T-helper 22 cell (primary cell): Measurements from ENCODE around the gene CDK15.

Experiments used
- DNase-seq: peaks from one replicate; pipeline ENCODE4 v3.0.0-alpha.2; 2020; ENCODE audit warnings: low read depth

The CDK15 gene

DNA sequence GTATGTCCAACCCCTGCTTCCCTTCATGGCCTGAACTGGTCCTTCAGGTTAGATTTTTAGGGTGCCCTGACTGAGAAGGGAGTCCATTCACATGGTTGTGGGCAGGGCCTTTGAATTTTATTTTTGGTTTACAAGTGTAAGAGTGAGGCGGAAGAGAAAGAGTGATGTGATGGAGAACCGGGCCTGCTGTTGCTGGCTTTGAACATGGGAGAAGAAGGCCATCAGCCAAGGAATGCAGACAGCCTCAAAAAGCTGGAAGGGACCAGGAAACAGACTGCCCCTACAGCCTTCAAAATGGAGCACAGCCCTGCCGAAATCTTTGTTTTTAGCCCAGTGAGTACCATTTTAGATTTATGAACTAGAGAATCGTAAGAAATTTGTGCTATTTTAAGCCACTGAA lies 105.0 kb downstream of the CDK15 start:
- no peak for DNase-seq

DNA sequence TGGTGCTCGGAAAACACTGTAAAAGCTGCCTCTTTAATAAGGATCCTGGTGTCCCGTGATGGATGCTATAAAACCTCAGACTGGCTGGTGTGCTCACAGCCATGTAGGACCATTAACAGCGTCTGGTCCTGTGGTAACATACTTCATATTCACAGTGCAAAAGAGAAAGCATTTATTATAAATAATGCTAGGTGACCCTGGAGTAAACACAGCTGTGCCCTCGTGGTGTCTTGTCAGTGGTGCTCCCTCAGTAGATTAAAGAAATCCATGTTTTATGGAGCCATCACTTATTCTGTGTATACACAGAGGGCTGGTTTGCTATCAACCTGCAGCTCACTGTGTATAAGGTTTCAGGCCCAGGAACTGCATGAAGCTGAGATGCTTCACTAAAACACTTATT lies 106.9 kb downstream of the CDK15 start:
- no peak for DNase-seq

DNA sequence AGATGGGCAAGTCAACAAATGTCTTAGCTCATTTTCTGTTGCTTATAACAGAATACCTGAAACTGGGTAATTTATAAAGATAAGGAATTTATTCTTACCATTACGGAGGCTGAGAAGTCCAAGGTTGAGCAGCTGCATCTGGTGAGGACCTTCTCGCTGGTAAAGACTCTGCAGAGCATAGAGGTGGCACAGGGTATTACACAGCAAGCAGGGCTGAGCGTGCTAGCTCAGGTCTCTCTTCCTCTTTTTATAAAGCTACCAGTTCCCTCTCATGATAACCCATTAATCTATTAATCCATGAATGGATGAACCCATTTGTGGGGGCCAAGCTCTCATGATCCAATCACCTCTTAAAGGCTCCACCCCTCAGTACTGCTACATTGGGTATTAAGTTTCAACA lies 109.1 kb downstream of the CDK15 start:
- no peak for DNase-seq

DNA sequence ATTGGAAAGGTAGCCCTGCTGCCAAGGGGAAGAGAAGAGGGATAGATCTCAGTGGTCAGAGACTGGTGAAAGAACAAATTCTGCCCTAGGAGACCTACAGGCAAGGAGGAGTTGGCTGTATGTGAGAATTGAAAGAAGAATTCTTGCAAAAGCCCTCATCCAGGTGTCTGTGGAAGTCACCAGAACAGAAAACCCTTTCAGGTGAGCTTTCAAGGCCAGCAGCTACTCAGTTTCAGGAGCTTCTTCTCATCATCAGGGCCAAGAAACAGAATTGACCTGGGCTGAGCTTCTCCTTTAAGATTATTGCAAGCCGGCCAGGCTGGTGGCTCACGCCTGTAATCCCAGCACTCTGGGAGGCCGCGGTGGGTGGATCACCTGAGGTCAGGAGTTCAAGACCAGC lies 110.2 kb downstream of the CDK15 start:
- no peak for DNase-seq

DNA sequence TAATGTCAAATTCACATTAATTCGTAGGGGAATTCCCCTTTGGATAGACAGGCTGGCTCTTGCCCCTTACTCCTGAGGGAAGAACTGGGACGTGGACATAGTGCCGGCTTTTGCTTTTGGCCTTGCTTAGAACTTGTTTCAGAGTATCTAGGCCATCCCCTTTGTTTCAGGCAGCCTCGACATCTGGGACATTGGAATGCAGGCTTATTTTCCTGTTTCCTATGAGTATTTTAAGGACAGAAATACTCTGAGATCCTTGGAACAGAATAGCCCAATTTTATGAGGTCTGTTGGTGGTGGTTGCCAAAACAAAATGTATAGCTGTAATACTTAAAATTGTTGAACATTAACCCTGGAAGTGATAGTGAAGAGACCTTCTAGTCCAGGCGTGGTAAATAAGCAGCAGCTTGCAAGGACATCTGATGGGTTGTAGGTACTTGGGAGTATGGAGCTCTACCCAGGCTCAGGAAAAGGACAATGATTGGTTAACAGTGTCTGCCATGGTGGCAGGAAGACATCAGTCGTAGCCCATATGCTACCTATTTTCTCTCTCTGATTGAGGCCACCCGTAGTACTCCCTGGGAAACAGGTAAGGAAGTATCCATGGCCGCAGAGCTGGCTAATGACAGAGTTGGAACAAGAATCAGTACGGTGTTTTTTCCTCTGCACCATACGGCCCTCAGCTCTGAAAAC lies 112.4 kb downstream of the CDK15 start:
- DNase-seq: no peak

DNA sequence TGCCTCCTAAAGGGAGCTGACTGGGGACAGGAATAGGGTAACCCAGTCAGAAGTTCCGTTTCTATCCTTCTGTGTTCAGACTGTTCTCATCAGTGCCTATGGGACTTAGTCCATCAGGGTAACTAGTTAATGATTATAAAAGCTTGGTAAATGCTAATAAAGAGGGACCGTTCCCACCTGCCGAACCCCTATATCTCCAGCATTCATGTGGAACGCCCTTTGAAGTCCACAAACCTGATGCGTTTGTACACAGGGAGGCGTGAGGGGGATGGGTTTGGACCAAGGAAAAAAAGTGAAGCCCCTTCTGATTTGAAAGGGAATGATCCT lies 112.9 kb downstream of the CDK15 start:
- no peak for DNase-seq

DNA sequence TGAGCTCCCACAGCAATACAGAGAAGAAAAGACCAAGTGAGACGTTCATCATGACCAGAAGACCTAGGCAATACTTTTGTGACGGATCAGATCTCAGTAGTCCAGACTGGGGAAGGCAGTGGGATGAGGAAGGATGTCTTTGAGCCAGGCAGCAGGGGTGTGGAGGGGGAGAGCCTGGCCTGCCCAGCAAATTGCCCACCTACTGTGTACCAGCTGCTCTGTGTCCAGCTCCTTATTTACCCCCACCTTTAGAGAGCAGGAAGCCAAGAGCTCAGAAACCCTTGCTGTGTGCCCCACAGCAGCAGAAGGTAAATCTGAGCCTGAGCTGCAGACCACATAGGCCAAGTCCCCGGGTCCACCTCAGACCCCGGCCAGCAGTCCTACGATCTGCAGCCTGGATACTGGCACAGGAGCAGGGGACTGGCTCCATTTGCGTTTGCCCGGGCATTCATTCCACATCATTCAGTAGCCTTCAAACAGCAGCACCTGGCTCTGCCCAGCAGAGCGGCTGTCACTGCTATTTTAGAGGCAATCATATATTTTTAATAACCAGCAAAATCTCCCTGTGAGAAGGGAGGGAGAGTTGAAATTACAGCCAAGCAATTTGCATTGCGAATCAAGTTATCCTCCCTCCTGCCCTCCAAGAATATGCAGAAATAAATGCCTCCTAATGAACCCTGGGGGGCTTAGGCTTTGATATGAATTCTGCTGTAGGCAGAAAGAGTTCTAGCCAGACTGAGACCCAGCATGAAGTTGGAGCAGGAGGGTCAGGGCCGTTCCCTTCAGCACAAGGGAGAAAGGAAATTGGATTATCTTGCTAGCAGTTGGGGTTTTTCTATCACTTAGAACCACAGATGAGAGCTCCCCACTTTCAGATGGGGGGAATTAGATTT lies 117.3 kb downstream of the CDK15 start:
- no peak for DNase-seq

DNA sequence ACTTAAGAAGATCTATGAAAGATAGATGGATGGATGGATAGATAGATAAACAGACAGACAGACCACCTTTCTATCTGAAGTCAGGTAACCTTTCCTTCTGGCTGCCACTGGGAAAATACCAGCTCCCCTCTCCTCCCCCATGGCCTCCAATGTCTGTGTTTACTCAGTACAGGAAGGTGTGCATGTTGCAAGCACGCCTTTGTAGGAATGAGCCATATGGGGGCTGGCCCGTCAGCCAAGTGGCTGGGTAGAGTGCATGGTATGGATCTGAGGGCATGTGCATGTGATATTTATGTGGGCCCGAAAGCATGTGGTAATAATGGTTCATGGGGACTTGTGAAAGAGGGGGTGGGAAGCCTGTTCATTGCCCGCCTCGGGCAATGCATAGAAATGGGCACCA lies 118.1 kb downstream of the CDK15 start:
- DNase-seq: no peak

DNA sequence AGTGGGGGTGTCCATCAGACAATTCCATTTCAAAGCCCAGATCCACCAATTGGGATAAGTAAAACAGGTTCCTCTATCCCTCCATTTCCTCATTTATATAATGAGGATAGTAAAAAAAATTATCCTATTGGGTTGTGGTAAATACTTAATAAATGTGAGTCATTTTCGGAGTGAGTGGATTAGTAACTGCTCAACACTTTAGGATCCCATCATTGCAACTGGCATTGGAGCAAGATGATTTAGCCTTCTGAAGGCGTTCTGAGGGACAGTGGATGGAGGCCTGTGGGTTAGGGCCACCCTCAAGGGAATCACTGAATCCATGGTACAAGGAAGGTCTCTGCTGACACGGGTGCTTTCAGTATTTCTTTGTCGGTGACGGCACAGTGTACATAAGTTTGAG lies 118.7 kb downstream of the CDK15 start:
- DNase-seq: no peak

DNA sequence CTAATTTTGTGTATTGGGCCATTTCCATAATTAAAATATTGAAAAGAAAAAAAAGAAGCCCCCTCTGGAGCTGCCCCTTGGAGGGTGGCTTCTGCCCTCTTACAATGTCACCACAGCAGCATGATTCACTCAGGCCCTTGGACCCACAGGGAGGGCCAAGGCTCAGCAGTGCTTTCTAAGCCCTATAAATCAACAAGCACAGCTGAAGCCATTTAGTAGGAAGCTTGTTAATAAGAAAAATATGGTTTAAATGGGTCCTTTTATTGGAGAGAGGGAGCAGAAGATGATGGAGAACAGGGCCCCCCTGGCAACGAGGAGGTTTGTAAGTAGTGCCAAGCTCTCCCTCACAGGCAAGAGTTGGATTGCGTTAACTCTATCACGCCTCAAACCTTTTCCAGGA lies 119.7 kb downstream of the CDK15 start:
- DNase-seq: no peak

DNA sequence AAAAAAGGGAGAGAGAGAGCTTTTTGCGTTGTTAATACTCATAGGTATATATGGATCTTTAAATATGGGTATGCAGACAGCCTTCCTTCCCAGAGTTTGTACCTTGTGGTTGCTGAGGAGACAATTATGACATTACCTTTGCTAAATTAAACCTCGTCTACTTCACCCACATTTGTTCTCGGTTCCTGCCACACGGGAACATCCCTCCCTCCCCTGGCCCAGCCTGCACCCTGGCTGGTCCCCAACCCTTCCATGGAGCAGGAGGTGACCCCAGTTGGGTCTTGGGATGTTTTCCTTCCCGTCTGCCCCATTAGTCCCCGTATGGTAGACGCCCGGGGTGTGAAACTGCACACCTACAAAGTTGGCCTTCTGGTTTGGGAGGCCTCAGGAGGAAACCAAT lies 122.0 kb downstream of the CDK15 start:
- no peak for DNase-seq

DNA sequence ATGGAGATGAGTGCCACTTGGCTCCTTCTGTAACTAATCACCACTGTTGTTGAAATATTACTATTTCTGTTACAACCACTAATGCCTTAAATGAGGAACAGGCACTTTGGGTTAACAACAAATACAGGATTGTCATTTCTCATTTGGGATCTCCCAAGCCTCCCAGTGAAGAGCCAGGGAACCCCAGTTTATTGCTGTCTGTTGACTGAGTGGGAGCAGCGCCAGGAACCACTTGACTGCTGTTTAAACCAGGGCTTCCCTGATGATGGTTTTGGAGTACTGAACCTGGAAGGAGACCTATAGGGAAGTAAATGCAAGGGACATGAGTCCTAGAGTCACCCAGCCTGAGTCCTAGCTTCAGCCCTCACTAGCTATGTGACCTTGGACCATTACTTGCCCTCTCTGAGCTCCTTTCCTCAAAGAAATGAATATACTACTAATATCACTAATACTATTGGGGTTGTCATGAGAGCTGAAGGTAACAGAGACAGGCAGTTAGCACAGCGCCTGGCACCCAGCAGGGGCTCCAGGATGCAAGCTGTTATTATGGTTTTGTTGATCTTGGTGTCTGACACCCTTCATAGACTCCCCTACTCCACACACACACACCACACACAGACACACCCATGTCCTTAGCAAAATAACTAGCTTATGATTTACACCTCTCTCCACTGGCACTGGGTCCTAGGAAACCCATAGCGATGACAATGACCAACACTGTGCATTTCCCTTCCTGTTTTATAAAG lies 123.1 kb downstream of the CDK15 start:
- no peak for DNase-seq

DNA sequence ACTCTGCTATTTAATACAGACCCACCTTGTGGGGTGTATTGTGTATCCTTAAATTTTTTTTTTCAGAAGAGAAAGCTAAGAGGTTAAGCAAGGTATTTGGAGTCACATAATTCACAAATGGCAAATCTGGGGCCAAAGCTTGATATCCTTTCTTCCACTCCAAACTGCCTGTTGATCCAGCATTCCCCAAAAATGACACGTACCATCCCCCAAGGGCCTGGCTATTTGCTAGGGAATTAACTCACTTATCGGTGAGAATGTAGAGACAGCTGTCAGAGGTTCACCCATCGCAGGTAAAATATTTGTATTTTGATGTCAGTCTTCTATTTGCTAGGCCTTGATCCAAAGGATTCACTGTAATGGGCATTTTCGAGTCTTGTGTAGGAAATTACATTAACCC lies 123.7 kb downstream of the CDK15 start:
- DNase-seq: no peak

DNA sequence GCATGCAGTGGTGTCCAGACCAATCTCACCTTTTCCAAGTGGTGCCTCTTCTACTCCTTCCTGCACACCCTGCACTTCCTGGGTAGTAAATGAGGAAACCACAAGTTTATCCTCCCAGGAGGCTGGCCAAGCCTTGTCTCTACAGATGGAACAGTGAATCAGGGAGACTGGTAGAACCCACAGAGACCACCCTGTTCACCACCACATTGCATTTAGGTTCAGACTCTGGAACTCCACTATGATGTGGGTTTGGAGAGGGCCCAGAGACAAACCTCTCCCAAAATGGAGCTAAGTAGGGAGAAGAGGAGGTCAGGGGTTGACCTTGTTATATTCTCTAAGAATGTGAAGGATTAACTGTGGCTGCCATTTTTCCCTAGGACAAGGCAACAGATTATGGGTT lies 124.5 kb downstream of the CDK15 start:
- DNase-seq: no peak

DNA sequence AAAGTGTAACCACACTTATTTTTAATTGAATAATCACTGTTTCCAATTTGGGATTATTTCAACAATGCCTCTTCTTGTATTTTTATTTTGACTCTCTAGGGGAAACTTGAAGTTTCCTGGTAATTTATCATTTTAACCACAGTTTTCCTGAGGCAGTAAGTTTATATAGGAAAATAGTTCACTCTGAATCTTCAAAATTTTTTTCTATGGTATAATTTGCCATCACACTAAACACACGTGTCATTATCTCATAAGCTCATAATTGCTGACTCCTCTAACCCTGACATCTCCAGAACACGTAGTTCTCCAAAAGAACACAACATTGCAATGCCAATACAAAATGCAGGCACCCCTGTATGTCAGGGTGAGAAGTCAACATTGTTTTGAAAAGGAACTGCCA lies 125.1 kb downstream of the CDK15 start:
- no peak for DNase-seq

DNA sequence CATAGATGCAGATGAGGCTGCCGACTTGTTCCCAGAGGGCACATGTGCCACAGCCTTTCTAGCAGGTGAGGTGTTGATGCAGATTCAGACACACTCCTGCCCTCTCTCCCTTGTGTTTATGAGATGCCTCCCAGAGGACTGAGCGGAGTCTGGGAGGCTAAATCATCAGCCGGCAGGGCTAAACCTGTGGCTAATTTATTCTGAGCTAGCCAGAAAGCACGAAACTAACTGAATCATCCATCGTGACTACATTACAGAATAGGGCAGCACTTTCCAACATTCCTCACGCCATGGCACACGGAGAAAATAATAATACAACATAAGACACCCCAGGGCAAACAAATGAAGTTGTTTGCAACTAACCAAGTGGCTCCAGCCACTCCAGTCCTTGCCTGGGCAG lies 125.6 kb downstream of the CDK15 start:
- no peak for DNase-seq

DNA sequence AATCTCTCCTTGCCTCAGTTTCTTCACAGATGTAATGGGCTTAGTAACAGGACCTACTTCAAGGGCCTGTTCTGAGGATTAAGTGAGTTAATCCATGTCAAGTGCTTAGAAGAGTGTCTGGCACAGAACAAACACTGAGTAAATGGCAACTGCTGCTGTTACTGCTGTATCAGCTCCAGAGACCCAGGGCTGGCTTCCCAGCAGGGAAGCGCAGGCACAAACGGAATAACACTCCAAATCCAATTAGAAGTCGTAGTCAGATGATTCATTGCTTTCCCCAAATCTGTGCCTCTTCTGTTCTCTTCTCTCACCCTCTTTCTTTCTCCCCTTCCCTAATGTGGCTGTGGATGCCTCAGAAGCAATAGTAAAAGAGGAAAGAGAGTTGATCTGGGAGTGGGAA lies 126.2 kb downstream of the CDK15 start:
- no peak for DNase-seq

DNA sequence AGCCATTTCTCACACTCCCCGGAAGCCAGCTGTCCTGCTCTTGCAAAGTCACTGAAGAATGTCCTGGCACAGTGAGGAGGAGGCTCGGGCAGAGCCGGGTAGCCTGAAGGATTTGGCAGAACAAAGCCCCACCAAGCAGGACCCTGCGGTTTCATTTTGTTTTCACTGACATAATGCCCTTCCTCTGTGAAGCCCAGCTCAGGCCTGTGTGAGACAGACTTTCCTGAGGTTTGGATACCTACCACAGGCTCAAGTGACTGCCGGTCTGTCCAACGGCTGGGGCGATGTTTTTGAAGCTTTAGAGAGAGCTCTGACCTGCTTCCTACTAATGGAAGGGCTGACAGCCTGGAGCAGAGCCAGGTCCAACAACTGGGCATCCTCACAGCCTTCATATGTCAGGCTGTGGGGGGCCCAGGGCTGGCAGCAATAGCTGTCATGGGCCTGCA lies 127.5 kb downstream of the CDK15 start:
- no peak for DNase-seq

DNA sequence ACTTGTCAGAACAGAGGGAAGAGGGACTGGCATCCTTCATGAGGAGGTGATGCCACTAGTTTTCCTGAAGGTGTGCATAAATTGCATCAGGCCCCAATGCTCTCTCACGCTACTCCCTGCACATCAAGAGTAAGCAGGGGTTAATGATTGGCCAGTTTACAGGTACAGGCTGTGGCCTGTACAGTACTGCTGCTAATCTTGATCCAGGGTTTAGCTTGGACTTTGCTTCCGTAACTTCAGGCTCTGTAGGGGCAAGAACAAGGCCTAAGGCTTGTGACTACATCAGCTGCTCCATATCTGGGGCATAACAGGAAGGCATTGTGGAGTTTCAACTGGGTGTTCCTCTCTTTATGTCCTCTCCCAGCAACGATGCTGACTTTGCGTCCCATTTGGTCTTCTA lies 130.5 kb downstream of the CDK15 start:
- DNase-seq: no peak

DNA sequence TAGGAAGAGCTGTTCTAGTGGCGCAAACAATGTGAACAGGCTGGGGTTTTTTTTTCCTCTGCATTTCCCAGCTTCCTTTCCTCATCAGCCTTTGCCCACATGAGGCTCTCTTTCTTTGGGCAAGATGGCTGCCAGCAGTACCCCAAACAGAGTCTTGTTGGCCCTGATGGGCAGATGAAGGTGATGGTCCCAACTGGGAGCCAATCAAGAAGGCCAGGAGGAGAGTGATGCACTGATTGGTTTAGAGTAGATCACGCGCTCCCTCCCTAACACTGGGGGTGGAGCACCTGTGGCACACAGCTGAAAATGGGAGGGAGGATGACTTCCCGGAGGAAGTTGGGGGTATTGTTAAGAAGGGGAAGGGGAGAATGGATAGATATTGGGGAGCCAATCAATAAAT lies 131.0 kb downstream of the CDK15 start:
- no peak for DNase-seq

DNA sequence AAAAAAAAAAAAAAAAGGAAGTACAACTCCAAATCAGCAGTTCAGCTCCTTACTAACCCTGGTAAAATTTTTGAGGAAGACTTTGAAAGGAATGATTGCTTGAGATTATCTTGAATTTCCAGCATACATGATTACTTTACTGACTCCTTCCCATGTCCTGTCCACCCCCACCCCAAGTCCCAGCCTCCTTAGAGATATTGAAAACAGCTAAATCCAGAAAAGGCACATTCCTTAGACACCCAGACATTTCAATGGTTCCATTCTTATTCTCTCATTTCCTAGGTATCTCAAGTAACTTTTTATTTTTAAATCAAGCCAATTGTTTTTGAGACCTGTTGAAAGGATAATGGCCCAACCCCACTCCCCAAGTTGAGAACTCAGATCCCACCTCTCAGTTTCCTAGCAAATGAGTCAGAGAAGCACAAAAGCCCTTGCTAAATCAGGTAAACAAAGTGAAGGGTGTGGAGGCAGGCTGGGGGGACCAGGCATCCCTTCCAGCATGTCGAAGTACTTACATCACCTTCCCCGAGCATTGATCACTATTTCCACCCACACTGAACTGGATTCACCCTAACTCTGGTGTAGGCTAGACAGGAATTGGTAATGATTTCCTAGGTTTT lies 131.9 kb downstream of the CDK15 start:
- DNase-seq: no peak

DNA sequence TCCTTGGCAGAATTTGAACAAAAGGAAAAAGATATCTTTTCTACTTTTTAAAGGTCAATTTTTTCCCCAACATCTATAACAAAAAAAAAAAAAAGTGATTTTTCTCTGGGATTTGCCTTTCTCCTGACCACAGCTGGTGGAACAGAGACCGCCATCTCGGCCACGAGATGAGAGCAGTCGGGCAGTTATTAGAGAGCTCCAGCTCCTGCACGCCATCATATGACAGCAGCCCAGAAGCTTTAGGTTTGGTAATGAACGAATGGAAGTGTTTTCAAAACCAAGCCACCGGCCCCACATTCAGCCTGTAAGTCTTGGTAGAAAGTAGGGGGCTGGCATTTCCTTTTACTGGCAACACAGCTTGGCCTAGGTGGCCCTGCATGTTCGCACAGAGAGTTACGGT lies 132.4 kb downstream of the CDK15 start:
- DNase-seq: no peak
